Measurements from ENCODE around the gene ZNF500.
"Not testable (repeated sequence)": the region's sequence is repeated elsewhere in the genome, so short reads cannot be mapped to it uniquely, and the experiment has no call there.

Gene ZNF500

DNA sequence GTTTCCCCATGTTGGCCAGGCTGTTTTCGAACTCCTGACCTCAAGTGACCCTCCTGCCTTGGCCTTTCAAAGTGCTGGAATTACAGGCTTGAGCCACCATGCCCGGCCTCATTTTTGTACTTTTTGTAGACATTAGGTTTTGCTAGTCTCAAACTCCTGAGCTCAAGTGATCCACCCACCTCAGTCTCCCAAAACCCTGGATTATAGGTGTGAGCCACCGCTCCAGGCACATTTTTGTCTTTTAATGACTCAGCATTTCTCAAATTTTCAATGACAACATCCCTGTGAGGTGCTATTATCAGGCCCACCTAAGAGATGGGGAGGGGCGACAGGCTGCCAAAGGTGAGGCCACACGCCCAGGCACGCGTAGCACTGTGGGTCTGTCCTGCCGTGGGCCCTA lies 20.1 kb upstream of the ZNF500 start:
- Mint-ChIP-seq H3K4me3 (no peak overlapping the region), H3K9me3 (no peaks in the 10 kb centered on the region), H3K27me3 (peaks cover 19% of the 10 kb centered on the region), H3K27ac (no peak overlapping the region), H3K4me1 (peaks cover 4% of the 10 kb centered on the region), H3K36me3 (no peaks in the 10 kb centered on the region)
- no peak for ATAC-seq

DNA sequence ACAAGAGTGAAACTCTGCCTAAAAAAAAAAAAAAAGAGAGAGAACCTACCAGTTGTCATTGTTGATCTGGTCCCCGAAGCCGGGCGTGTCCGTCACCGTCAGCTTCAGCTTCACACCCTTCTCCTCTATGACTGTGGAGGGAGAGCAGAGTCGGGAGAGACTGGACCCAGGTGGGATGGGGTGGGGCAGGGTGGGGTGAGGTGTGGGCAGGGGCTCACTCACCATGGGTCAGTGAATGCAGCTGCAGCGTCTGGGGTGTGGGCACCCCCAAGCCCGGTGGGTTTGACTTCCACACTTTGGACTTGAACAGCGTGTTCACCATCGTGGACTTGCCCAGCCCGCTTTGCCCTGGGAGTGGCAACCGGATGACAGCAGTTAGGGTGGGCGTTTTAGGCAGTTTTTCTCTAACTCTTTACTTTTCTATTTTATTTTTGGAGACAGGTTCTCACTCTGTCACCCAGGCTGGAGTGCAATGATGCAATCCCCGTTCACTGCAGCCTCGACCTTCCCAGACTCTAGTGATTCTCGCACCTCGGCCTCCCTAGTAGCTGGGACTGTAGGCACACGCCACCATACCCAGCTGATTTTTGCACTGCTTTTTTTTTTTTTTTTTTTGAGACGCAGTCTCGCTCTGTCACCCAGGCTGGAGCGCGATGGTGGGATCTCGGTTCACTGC lies 18.9 kb upstream of the ZNF500 start:
- Mint-ChIP-seq H3K9me3 (no peaks in the 10 kb centered on the region), H3K27ac (no peak overlapping the region), H3K4me1 (peaks cover 3% of the 10 kb centered on the region), H3K36me3 (no peaks in the 10 kb centered on the region), H3K27me3 (peaks cover 19% of the 10 kb centered on the region), H3K4me3 (no peak overlapping the region)
- ATAC-seq: no peak

GRCh38 chr16:4784444-4784987 lies 17.6 kb upstream of the ZNF500 start:
- ATAC-seq, H3K27ac Mint-ChIP-seq, H3K4me3 Mint-ChIP-seq, H3K9me3 Mint-ChIP-seq, H3K36me3 Mint-ChIP-seq, H3K4me1 Mint-ChIP-seq: not testable (repeated sequence)
- peaks cover 19% of the 10 kb centered on the region for H3K27me3 Mint-ChIP-seq

- peaks cover 19% of the 10 kb centered on the region for H3K27me3 Mint-ChIP-seq
- no peak overlapping the region for H3K4me3 Mint-ChIP-seq
- H3K27ac Mint-ChIP-seq: no peak overlapping the region
- no peaks in the 10 kb centered on the region for H3K36me3 Mint-ChIP-seq
- no peak for ATAC-seq
- H3K4me1 Mint-ChIP-seq: no peaks in the 10 kb centered on the region
- no peaks in the 10 kb centered on the region for H3K9me3 Mint-ChIP-seq
These were observed 17.0 kb upstream of the ZNF500 start for GRCh38 chr16:4783951-4784336.

GRCh38 chr16:4783251-4783950 lies 16.4 kb upstream of the ZNF500 start:
- no peaks in the 10 kb centered on the region for H3K4me1 Mint-ChIP-seq
- no peak for ATAC-seq
- H3K36me3 Mint-ChIP-seq: no peaks in the 10 kb centered on the region
- H3K27me3 Mint-ChIP-seq: peaks cover 18% of the 10 kb centered on the region
- H3K27ac Mint-ChIP-seq: no peak overlapping the region
- H3K9me3 Mint-ChIP-seq: no peaks in the 10 kb centered on the region
- no peak overlapping the region for H3K4me3 Mint-ChIP-seq

- no peak overlapping the region for H3K27ac Mint-ChIP-seq
- H3K9me3 Mint-ChIP-seq: no peaks in the 10 kb centered on the region
- H3K4me3 Mint-ChIP-seq: no peak overlapping the region
- H3K27me3 Mint-ChIP-seq: peaks cover 9% of the 10 kb centered on the region
- ATAC-seq: no peak
- no peaks in the 10 kb centered on the region for H3K4me1 Mint-ChIP-seq
- H3K36me3 Mint-ChIP-seq: no peaks in the 10 kb centered on the region
These were observed 13.3 kb upstream of the ZNF500 start for GRCh38 chr16:4780235-4780634.

DNA sequence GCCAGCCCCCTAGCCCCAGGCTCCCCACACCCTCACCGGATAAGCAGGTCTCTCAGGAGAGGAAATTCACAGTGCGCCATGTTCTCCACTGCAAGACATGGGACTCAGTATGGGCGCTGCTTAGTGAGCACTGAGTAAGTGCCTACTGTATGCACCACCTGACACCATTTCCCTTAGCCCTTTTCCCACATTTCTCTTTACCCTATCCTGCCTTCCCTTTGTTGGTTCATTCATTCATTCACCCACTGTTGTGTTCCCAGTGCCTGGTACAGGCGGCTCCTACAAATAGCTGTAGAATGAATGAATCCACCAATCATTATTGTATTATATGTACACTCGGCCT lies 11.1 kb upstream of the ZNF500 start:
- no peaks in the 10 kb centered on the region for H3K27me3 Mint-ChIP-seq
- H3K36me3 Mint-ChIP-seq: no peaks in the 10 kb centered on the region
- no peaks in the 10 kb centered on the region for H3K9me3 Mint-ChIP-seq
- H3K4me3 Mint-ChIP-seq: no peak overlapping the region
- no peak for ATAC-seq
- no peak overlapping the region for H3K27ac Mint-ChIP-seq
- no peaks in the 10 kb centered on the region for H3K4me1 Mint-ChIP-seq

DNA sequence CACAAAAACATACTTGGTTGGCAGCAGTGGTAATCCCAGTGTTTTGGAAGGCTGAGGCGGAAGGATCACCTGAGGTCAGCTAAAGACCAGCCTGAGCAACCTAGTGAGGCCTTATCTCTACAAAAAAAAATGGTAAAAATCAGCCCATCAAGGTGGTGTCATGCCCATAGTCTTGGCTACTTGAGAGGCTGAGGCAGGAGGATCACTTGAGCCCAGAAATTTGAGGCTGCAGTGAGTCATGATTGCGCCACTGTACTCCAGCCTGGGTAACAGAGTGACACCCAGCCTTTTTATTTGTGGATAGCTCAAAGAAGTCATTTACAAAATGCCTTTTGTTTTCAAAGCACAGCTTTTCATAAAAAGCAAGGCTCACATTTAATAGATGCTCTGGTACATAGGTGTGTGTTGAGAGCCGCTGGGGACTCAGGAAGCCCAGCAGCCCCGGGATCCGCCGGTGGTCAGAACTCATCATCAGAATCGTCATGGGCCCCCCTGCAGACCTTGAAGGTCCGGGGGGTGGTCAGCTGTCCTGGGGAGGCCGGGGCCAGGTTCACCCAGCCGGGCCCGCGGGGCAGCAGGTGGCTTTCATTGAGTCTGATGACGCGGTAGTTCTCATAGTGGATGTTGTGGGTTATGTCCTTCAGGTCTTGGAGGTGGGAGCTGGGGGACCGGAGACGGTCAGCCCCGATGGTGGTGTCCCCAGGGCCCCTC lies 10.5 kb upstream of the ZNF500 start:
- no peaks in the 10 kb centered on the region for H3K27me3 Mint-ChIP-seq
- H3K4me3 Mint-ChIP-seq: no peak overlapping the region
- H3K36me3 Mint-ChIP-seq: no peaks in the 10 kb centered on the region
- no peaks in the 10 kb centered on the region for H3K4me1 Mint-ChIP-seq
- no peak overlapping the region for H3K27ac Mint-ChIP-seq
- no peak for ATAC-seq
- H3K9me3 Mint-ChIP-seq: no peaks in the 10 kb centered on the region

- H3K4me1 Mint-ChIP-seq: no peaks in the 10 kb centered on the region
- no peaks in the 10 kb centered on the region for H3K27me3 Mint-ChIP-seq
These were observed 9.3 kb upstream of the ZNF500 start for GRCh38 chr16:4776141-4776705.

GRCh38 chr16:4775005-4775404 lies 8.0 kb upstream of the ZNF500 start:
- no peak overlapping the region for H3K27ac Mint-ChIP-seq
- H3K36me3 Mint-ChIP-seq: no peaks in the 10 kb centered on the region
- peak; percentile 40 for ATAC-seq
- H3K9me3 Mint-ChIP-seq: no peaks in the 10 kb centered on the region
- H3K4me3 Mint-ChIP-seq: no peak overlapping the region
- H3K4me1 Mint-ChIP-seq: no peaks in the 10 kb centered on the region
- no peaks in the 10 kb centered on the region for H3K27me3 Mint-ChIP-seq

More at GRCh38 chr16:4776141-4776705, 9.3 kb upstream of the ZNF500 start:
- Mint-ChIP-seq H3K9me3 (no peaks in the 10 kb centered on the region), H3K36me3 (no peaks in the 10 kb centered on the region), H3K4me3 (peak overlapping the region; percentile 35), H3K27ac (no peak overlapping the region)
- no peak for ATAC-seq

GRCh38 chr16:4772351-4772750 lies 5.4 kb upstream of the ZNF500 start:
- ATAC-seq: no peak
- H3K4me3 Mint-ChIP-seq: no peak overlapping the region
- no peaks in the 10 kb centered on the region for H3K9me3 Mint-ChIP-seq
- peaks cover 22% of the 10 kb centered on the region for H3K4me1 Mint-ChIP-seq
- no peak overlapping the region for H3K27ac Mint-ChIP-seq
- no peaks in the 10 kb centered on the region for H3K36me3 Mint-ChIP-seq
- no peaks in the 10 kb centered on the region for H3K27me3 Mint-ChIP-seq

- Mint-ChIP-seq H3K27me3 (no peaks in the 10 kb centered on the region), H3K36me3 (no peaks in the 10 kb centered on the region), H3K9me3 (no peaks in the 10 kb centered on the region), H3K4me3 (no peak overlapping the region), H3K4me1 (peaks cover 26% of the 10 kb centered on the region), H3K27ac (no peak overlapping the region)
- no peak for ATAC-seq
These were observed 4.7 kb upstream of the ZNF500 start for GRCh38 chr16:4771646-4772045.

- peak overlapping the region; percentile 95 for H3K4me3 Mint-ChIP-seq
- H3K36me3 Mint-ChIP-seq: no peaks in the 10 kb centered on the region
- no peaks in the 10 kb centered on the region for H3K27me3 Mint-ChIP-seq
- H3K9me3 Mint-ChIP-seq: no peaks in the 10 kb centered on the region
- H3K4me1 Mint-ChIP-seq: peaks cover 37% of the 10 kb centered on the region
- peak overlapping the region; percentile 84 for H3K27ac Mint-ChIP-seq
- no peak for ATAC-seq
These were observed 2.3 kb upstream of the ZNF500 start for GRCh38 chr16:4769306-4769638.

DNA sequence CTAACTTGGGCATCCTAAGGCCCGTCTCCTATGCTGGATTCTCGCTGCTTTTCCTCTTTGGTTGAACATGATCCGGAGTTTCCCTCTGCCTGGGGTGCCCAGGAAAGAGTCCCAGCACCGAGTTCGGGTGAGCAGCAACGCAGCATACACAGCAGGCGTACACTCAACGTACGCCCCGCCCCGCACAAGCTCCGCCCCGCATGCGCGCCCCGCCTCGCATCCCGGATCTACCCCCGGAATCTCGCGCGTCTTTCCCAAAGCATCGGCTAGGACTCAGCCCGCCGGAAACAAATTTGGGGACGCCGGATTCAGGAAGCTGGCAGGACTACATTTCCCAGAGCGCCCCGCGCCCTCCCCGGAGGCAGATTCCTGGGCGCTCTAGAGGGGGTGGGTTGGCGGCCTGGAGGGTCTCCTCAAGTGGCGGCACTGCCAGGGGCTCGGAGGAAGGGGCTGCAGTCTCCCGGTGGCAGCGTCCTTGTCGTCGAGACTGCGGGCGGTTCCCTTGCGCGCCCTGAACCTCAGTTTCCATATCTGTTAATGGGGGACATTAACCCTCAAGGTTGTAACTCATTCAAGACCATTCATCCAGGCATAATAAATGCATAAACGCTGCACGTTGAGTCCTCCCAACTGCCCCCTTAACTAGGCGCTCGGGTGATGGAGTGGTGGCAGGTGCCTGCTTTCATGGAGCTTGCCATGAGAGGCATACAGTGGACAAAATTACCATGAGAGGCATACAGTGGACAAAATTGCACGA lies 1.8 kb upstream of the ZNF500 start:
- Mint-ChIP-seq H3K27me3 (no peaks in the 10 kb centered on the region), H3K4me1 (peaks cover 37% of the 10 kb centered on the region), H3K36me3 (peaks cover 5% of the 10 kb centered on the region), H3K9me3 (no peaks in the 10 kb centered on the region), H3K4me3 (peak overlapping the region; percentile 95), H3K27ac (peak overlapping the region; percentile 84)
- ATAC-seq: peak; percentile 84

Measured in stimulated activated memory B cell treated with anti-CD40 and anti-IgM and Interleukin-4, amounts not matched to agents 10 μg/mL and 1 μg/mL and 100 μg/mL, for 72 hours (primary cell).